ENCODE data around the gene CHST1. TPM values are rescaled to one million over a fixed set of nuclear protein-coding genes. Genes with fewer than 3 reads are reported as not detected.

The CHST1 gene
- 5.7 TPM for total RNA-seq

GRCh38 chr11:45665206-45665932 lies at the start of gene CHST1:
Gene CHST1, minus strand, starts transcription at chr11:45665622. Its CDS starts 14,699 bp downstream, at chr11:45650923.

Small RNA genes within 50 kb of the gene (small RNA-seq; reads per million reads assigned to genes)
- gene MIR7154 (ENCODE audit: low replicate concordance), result not detected

Other genes with a start within 250 kb of the CHST1 start
- 6.5 TPM for gene SLC35C1, start 139.5 kb upstream of the CHST1 start, total RNA-seq
- 47.9 TPM for gene CRY2, start 181.9 kb upstream of the CHST1 start, total RNA-seq
- 11.3 TPM for gene MAPK8IP1, start 220.0 kb upstream of the CHST1 start, total RNA-seq
- gene FREY1, start 241.6 kb upstream of the CHST1 start, total RNA-seq, result 0.64 TPM

Data from metanephros (tissue), 2 donors.